Naive B cell (primary cell): ENCODE data around the gene CMYA5. TPM values are rescaled to one million over a fixed set of nuclear protein-coding genes. Genes with fewer than 3 reads are reported as not detected.
"Not testable (repeated sequence)": the region's sequence is repeated elsewhere in the genome, so short reads cannot be mapped to it uniquely, and the experiment has no call there.

Experiments
- ATAC-seq, 2 donors: fragments of 150-1000 bp; cut with Tn5 transposase; 2 replicates each; pipeline ENCODE4 v1.10.0; 2021; ENCODE audit warnings: low read depth in 2 of 2, mild to moderate bottlenecking in 2 of 2, moderate library complexity in 2 of 2
- DNase-seq: peaks from one replicate; pipeline ENCODE4 v3.0.0; 2022
- H3K27ac Mint-ChIP-seq, 6 donors: one replicate each; pipeline ENCODE4 v1.8.0; 2020 to 2022; ENCODE audit warnings: mild to moderate bottlenecking in 6 of 6, mixed read lengths in 6 of 6, moderate library complexity in 5 of 6, inconsistent platforms in 2 of 6
- H3K27me3 Mint-ChIP-seq, 3 donors: one replicate each; pipeline ENCODE4 v1.8.0; 2021 to 2022; ENCODE audit warnings: mixed read lengths in 3 of 3, mild to moderate bottlenecking in 1 of 3
- H3K36me3 Mint-ChIP-seq, 2 donors: one replicate each; pipeline ENCODE4 v1.8.0; 2020 to 2022; ENCODE audit warnings: mixed read lengths in 2 of 2, inconsistent platforms in 1 of 2, mild to moderate bottlenecking in 1 of 2
- H3K4me1 Mint-ChIP-seq, 3 donors: one replicate each; pipeline ENCODE4 v1.8.0; 2020 to 2022; ENCODE audit warnings: mixed read lengths in 3 of 3, inconsistent platforms in 1 of 3, mild to moderate bottlenecking in 1 of 3, moderate library complexity in 1 of 3
- H3K4me3 Mint-ChIP-seq, 8 donors: one replicate each; pipeline ENCODE4 v1.8.0; 2020 to 2022; ENCODE audit warnings: mild to moderate bottlenecking in 8 of 8, mixed read lengths in 8 of 8, moderate library complexity in 8 of 8, inconsistent platforms in 2 of 8
- H3K9me3 Mint-ChIP-seq, 7 donors: one replicate each; pipeline ENCODE4 v1.8.0; 2020 to 2022; ENCODE audit warnings: mixed read lengths in 7 of 7, mild to moderate bottlenecking in 5 of 7, inconsistent platforms in 2 of 7, moderate library complexity in 1 of 7
- polyA plus RNA-seq, 6 donors: library from polyadenylated mRNA; unstranded; fragments of 300-500 nt; fragmentation: Illumina TruSeq; gene quantifications; one replicate each; pipeline ENCODE4 v1.2.3, GENCODE V29; 2021; ENCODE audit warnings: low read depth in 6 of 6

CMYA5 gene
- polyA plus RNA-seq, 6 donors from 2014 or later: not detected

GRCh38 chr5:79771387-79771786, 81.8 kb downstream of the CMYA5 start:
- peaks cover 0 to 4% of the 10 kb centered on the region in 2 donors for H3K36me3 Mint-ChIP-seq
- ATAC-seq: no peak
- peaks cover 0 to 33% (median 8%) of the 10 kb centered on the region in 3 donors for H3K27me3 Mint-ChIP-seq
- H3K9me3 Mint-ChIP-seq: peaks cover 0 to 25% (median 10%) of the 10 kb centered on the region in 7 donors
- H3K4me3 Mint-ChIP-seq: no peak overlapping the region
- H3K4me1 Mint-ChIP-seq: no peaks in the 10 kb centered on the region
- no peak for DNase-seq
- H3K27ac Mint-ChIP-seq: no peak overlapping the region

GRCh38 chr5:79772651-79773050, 83.0 kb downstream of the CMYA5 start:
- H3K36me3 Mint-ChIP-seq: peaks cover 0 to 4% of the 10 kb centered on the region in 2 donors
- DNase-seq (no peak), ATAC-seq (no peak)
- no peak overlapping the region for H3K4me3 Mint-ChIP-seq
- no peak overlapping the region for H3K27ac Mint-ChIP-seq
- H3K4me1 Mint-ChIP-seq: no peaks in the 10 kb centered on the region
- peaks cover 0 to 27% (median 8%) of the 10 kb centered on the region in 3 donors for H3K27me3 Mint-ChIP-seq
- peaks cover 0 to 23% (median 10%) of the 10 kb centered on the region in 7 donors for H3K9me3 Mint-ChIP-seq

- DNase-seq (no peak), ATAC-seq (no peak)
- Mint-ChIP-seq H3K27me3 (peaks cover 0 to 17% (median 7%) of the 10 kb centered on the region in 3 donors), H3K4me3 (no peak overlapping the region), H3K4me1 (no peaks in the 10 kb centered on the region), H3K36me3 (peaks cover 0 to 4% of the 10 kb centered on the region in 2 donors), H3K9me3 (peaks cover 0 to 19% (median 10%) of the 10 kb centered on the region in 7 donors), H3K27ac (no peak overlapping the region)
Observed at GRCh38 chr5:79773612-79774011, 84.0 kb downstream of the CMYA5 start.

GRCh38 chr5:79774171-79774854, 84.7 kb downstream of the CMYA5 start:
- Mint-ChIP-seq H3K9me3 (peaks cover 0 to 12% (median 5%) of the 10 kb centered on the region in 7 donors), H3K27ac (no peak overlapping the region), H3K4me1 (no peaks in the 10 kb centered on the region), H3K27me3 (peaks cover 0 to 11% (median under 1%) of the 10 kb centered on the region in 3 donors), H3K4me3 (no peak overlapping the region), H3K36me3 (peaks cover 0 to 4% of the 10 kb centered on the region in 2 donors)
- ATAC-seq (no peak), DNase-seq (no peak)

- peaks cover 0 to 4% of the 10 kb centered on the region in 2 donors for H3K36me3 Mint-ChIP-seq
- peaks cover 0 to 6% (median 0%) of the 10 kb centered on the region in 3 donors for H3K27me3 Mint-ChIP-seq
- H3K4me1 Mint-ChIP-seq: no peaks in the 10 kb centered on the region
- peaks cover 0 to 8% (median 3%) of the 10 kb centered on the region in 7 donors for H3K9me3 Mint-ChIP-seq
- DNase-seq (no peak), ATAC-seq (no peak)
- H3K4me3 Mint-ChIP-seq: no peak overlapping the region
- no peak overlapping the region for H3K27ac Mint-ChIP-seq
Observed at GRCh38 chr5:79774855-79775237, 85.2 kb downstream of the CMYA5 start.

GRCh38 chr5:79784741-79785140, 95.1 kb downstream of the CMYA5 start:
- H3K4me1 Mint-ChIP-seq, DNase-seq, H3K27me3 Mint-ChIP-seq, H3K36me3 Mint-ChIP-seq, ATAC-seq: not testable (repeated sequence)
- peak overlapping the region in 2 of 6 donors; percentile 14 to 36 for H3K27ac Mint-ChIP-seq
- peak overlapping the region in 3 of 8 donors; percentile 26 to 46 (median 34) for H3K4me3 Mint-ChIP-seq
- H3K9me3 Mint-ChIP-seq: peaks cover 0 to 17% (median 2%) of the 10 kb centered on the region in 7 donors

GRCh38 chr5:79785983-79786382, 96.3 kb downstream of the CMYA5 start:
- H3K36me3 Mint-ChIP-seq: no peaks in the 10 kb centered on the region
- ATAC-seq: no peak
- no peaks in the 10 kb centered on the region for H3K4me1 Mint-ChIP-seq
- no peaks in the 10 kb centered on the region for H3K27me3 Mint-ChIP-seq
- H3K4me3 Mint-ChIP-seq: no peak overlapping the region
- no peak for DNase-seq
- H3K27ac Mint-ChIP-seq: no peak overlapping the region
- peaks cover 0 to 17% (median 2%) of the 10 kb centered on the region in 7 donors for H3K9me3 Mint-ChIP-seq

- peaks cover 0 to 17% (median 2%) of the 10 kb centered on the region in 7 donors for H3K9me3 Mint-ChIP-seq
- H3K27ac Mint-ChIP-seq: no peak overlapping the region
- no peaks in the 10 kb centered on the region for H3K4me1 Mint-ChIP-seq
- no peaks in the 10 kb centered on the region for H3K27me3 Mint-ChIP-seq
- no peak overlapping the region for H3K4me3 Mint-ChIP-seq
- ATAC-seq (no peak), DNase-seq (no peak)
- no peaks in the 10 kb centered on the region for H3K36me3 Mint-ChIP-seq
Observed at GRCh38 chr5:79787448-79787847, 97.8 kb downstream of the CMYA5 start.

- DNase-seq (no peak), ATAC-seq (no peak)
- Mint-ChIP-seq H3K9me3 (peaks cover 0 to 9% (median 0%) of the 10 kb centered on the region in 7 donors), H3K36me3 (no peaks in the 10 kb centered on the region), H3K4me1 (no peaks in the 10 kb centered on the region), H3K27me3 (no peaks in the 10 kb centered on the region), H3K27ac (no peak overlapping the region), H3K4me3 (peak overlapping the region in 1 of 8 donors; percentile 35)
Observed at GRCh38 chr5:79791843-79792242, 102.2 kb downstream of the CMYA5 start.

- H3K27ac Mint-ChIP-seq: no peak overlapping the region
Observed at GRCh38 chr5:79792463-79792862, 102.8 kb downstream of the CMYA5 start.

GRCh38 chr5:79793304-79793703, 103.7 kb downstream of the CMYA5 start:
- Mint-ChIP-seq H3K27me3 (no peaks in the 10 kb centered on the region), H3K9me3 (peaks cover 0 to 9% (median 0%) of the 10 kb centered on the region in 7 donors), H3K4me1 (no peaks in the 10 kb centered on the region), H3K36me3 (no peaks in the 10 kb centered on the region), H3K27ac (no peak overlapping the region), H3K4me3 (no peak overlapping the region)
- no peak for DNase-seq
- ATAC-seq: no peak

More at GRCh38 chr5:79792463-79792862, 102.8 kb downstream of the CMYA5 start:
- H3K36me3 Mint-ChIP-seq: no peaks in the 10 kb centered on the region
- DNase-seq (no peak), ATAC-seq (no peak)
- H3K4me3 Mint-ChIP-seq: no peak overlapping the region
- no peaks in the 10 kb centered on the region for H3K27me3 Mint-ChIP-seq
- no peaks in the 10 kb centered on the region for H3K4me1 Mint-ChIP-seq
- H3K9me3 Mint-ChIP-seq: peaks cover 0 to 9% (median 0%) of the 10 kb centered on the region in 7 donors

GRCh38 chr5:79793722-79794121, 104.1 kb downstream of the CMYA5 start:
- no peak for ATAC-seq
- peaks cover 0 to 5% (median 0%) of the 10 kb centered on the region in 7 donors for H3K9me3 Mint-ChIP-seq

GRCh38 chr5:79794347-79794746, 104.7 kb downstream of the CMYA5 start:
- ATAC-seq: no peak
- no peak for DNase-seq
- Mint-ChIP-seq H3K27me3 (no peaks in the 10 kb centered on the region), H3K36me3 (no peaks in the 10 kb centered on the region), H3K4me3 (peak overlapping the region in 1 of 8 donors; percentile 42), H3K27ac (no peak overlapping the region), H3K4me1 (no peaks in the 10 kb centered on the region), H3K9me3 (peaks cover 0 to 3% (median 0%) of the 10 kb centered on the region in 7 donors)

More at GRCh38 chr5:79793722-79794121, 104.1 kb downstream of the CMYA5 start:
- no peak overlapping the region for H3K4me3 Mint-ChIP-seq
- H3K36me3 Mint-ChIP-seq: no peaks in the 10 kb centered on the region
- H3K4me1 Mint-ChIP-seq: no peaks in the 10 kb centered on the region
- no peaks in the 10 kb centered on the region for H3K27me3 Mint-ChIP-seq
- no peak overlapping the region for H3K27ac Mint-ChIP-seq
- no peak for DNase-seq

- ATAC-seq (no peak), DNase-seq (no peak)
- Mint-ChIP-seq H3K9me3 (no peaks in the 10 kb centered on the region), H3K27ac (peak overlapping the region in 1 of 6 donors; percentile 11), H3K4me1 (peaks cover under 1 to 3% (median under 1%) of the 10 kb centered on the region in 3 donors), H3K36me3 (no peaks in the 10 kb centered on the region), H3K4me3 (no peak overlapping the region), H3K27me3 (no peaks in the 10 kb centered on the region)
Observed at GRCh38 chr5:79795764-79796398, 106.2 kb downstream of the CMYA5 start.
